Measurements from ENCODE around the gene PHC2.

The PHC2 gene

GRCh38 chr1:33380811-33381210 lies 50.1 kb downstream of the PHC2 start:
- no peaks in the 10 kb centered on the region for H3K9me3 ChIP-seq (ENCODE audit: control insufficient read depth, low read length)
- no peaks in the 10 kb centered on the region for H3K36me3 ChIP-seq (ENCODE audit: control insufficient read depth, insufficient read depth, low read length)
- no peak for DNase-seq
- no peak overlapping the region for H3K27ac ChIP-seq (ENCODE audit: insufficient read depth, low read length, poor library complexity, severe bottlenecking)
- no peak overlapping the region for H3K4me3 ChIP-seq (ENCODE audit: insufficient read depth, low read depth, low read length, poor library complexity, severe bottlenecking)
- H3K27me3 ChIP-seq (replicated peaks; ENCODE audit: control insufficient read depth, insufficient read depth, low read length, poor library complexity, severe bottlenecking) = no peaks in the 10 kb centered on the region
- peaks cover 5% of the 10 kb centered on the region for H3K4me1 ChIP-seq (ENCODE audit: control insufficient read depth, insufficient read depth, low read length, poor library complexity, severe bottlenecking)

GRCh38 chr1:33379631-33380354 lies 51.1 kb downstream of the PHC2 start:
- Histone ChIP-seq H3K27me3 (replicated peaks; ENCODE audit: control insufficient read depth, insufficient read depth, low read length, poor library complexity, severe bottlenecking) (no peaks in the 10 kb centered on the region), H3K36me3 (ENCODE audit: control insufficient read depth, insufficient read depth, low read length) (no peaks in the 10 kb centered on the region), H3K9me3 (ENCODE audit: control insufficient read depth, low read length) (no peaks in the 10 kb centered on the region), H3K4me1 (ENCODE audit: control insufficient read depth, insufficient read depth, low read length, poor library complexity, severe bottlenecking) (peaks cover 5% of the 10 kb centered on the region), H3K27ac (ENCODE audit: insufficient read depth, low read length, poor library complexity, severe bottlenecking) (no peak overlapping the region), H3K4me3 (ENCODE audit: insufficient read depth, low read depth, low read length, poor library complexity, severe bottlenecking) (no peak overlapping the region)
- no peak for DNase-seq

GRCh38 chr1:33378976-33379375 lies 51.9 kb downstream of the PHC2 start:
- H3K4me1 ChIP-seq (ENCODE audit: control insufficient read depth, insufficient read depth, low read length, poor library complexity, severe bottlenecking) = peaks cover 5% of the 10 kb centered on the region
- no peak overlapping the region for H3K27ac ChIP-seq (ENCODE audit: insufficient read depth, low read length, poor library complexity, severe bottlenecking)
- H3K36me3 ChIP-seq (ENCODE audit: control insufficient read depth, insufficient read depth, low read length) = no peaks in the 10 kb centered on the region
- H3K9me3 ChIP-seq (ENCODE audit: control insufficient read depth, low read length) = no peaks in the 10 kb centered on the region
- no peak overlapping the region for H3K4me3 ChIP-seq (ENCODE audit: insufficient read depth, low read depth, low read length, poor library complexity, severe bottlenecking)
- no peak for DNase-seq
- no peaks in the 10 kb centered on the region for H3K27me3 ChIP-seq (replicated peaks; ENCODE audit: control insufficient read depth, insufficient read depth, low read length, poor library complexity, severe bottlenecking)

GRCh38 chr1:33378524-33378923 lies 52.4 kb downstream of the PHC2 start:
- Histone ChIP-seq H3K4me3 (ENCODE audit: insufficient read depth, low read depth, low read length, poor library complexity, severe bottlenecking) (no peak overlapping the region), H3K27ac (ENCODE audit: insufficient read depth, low read length, poor library complexity, severe bottlenecking) (no peak overlapping the region), H3K9me3 (ENCODE audit: control insufficient read depth, low read length) (no peaks in the 10 kb centered on the region), H3K36me3 (ENCODE audit: control insufficient read depth, insufficient read depth, low read length) (no peaks in the 10 kb centered on the region), H3K27me3 (replicated peaks; ENCODE audit: control insufficient read depth, insufficient read depth, low read length, poor library complexity, severe bottlenecking) (no peaks in the 10 kb centered on the region), H3K4me1 (ENCODE audit: control insufficient read depth, insufficient read depth, low read length, poor library complexity, severe bottlenecking) (peaks cover 5% of the 10 kb centered on the region)
- no peak for DNase-seq

- no peak for DNase-seq
- Histone ChIP-seq H3K27me3 (replicated peaks; ENCODE audit: control insufficient read depth, insufficient read depth, low read length, poor library complexity, severe bottlenecking) (no peaks in the 10 kb centered on the region), H3K4me3 (ENCODE audit: insufficient read depth, low read depth, low read length, poor library complexity, severe bottlenecking) (no peak overlapping the region), H3K4me1 (ENCODE audit: control insufficient read depth, insufficient read depth, low read length, poor library complexity, severe bottlenecking) (peaks cover 5% of the 10 kb centered on the region), H3K36me3 (ENCODE audit: control insufficient read depth, insufficient read depth, low read length) (no peaks in the 10 kb centered on the region), H3K27ac (ENCODE audit: insufficient read depth, low read length, poor library complexity, severe bottlenecking) (no peak overlapping the region), H3K9me3 (ENCODE audit: control insufficient read depth, low read length) (no peaks in the 10 kb centered on the region)
Observed at GRCh38 chr1:33377756-33378155, 53.1 kb downstream of the PHC2 start.

GRCh38 chr1:33377013-33377412 lies 53.9 kb downstream of the PHC2 start:
- no peak for DNase-seq
- Histone ChIP-seq H3K27me3 (replicated peaks; ENCODE audit: control insufficient read depth, insufficient read depth, low read length, poor library complexity, severe bottlenecking) (no peaks in the 10 kb centered on the region), H3K27ac (ENCODE audit: insufficient read depth, low read length, poor library complexity, severe bottlenecking) (no peak overlapping the region), H3K4me1 (ENCODE audit: control insufficient read depth, insufficient read depth, low read length, poor library complexity, severe bottlenecking) (peaks cover 5% of the 10 kb centered on the region), H3K4me3 (ENCODE audit: insufficient read depth, low read depth, low read length, poor library complexity, severe bottlenecking) (no peak overlapping the region), H3K36me3 (ENCODE audit: control insufficient read depth, insufficient read depth, low read length) (no peaks in the 10 kb centered on the region), H3K9me3 (ENCODE audit: control insufficient read depth, low read length) (no peaks in the 10 kb centered on the region)

- no peak overlapping the region for H3K27ac ChIP-seq (ENCODE audit: insufficient read depth, low read length, poor library complexity, severe bottlenecking)
Observed at GRCh38 chr1:33375316-33375715, 55.6 kb downstream of the PHC2 start.

GRCh38 chr1:33374336-33375105 lies 56.4 kb downstream of the PHC2 start:
- Histone ChIP-seq H3K27ac (ENCODE audit: insufficient read depth, low read length, poor library complexity, severe bottlenecking) (no peak overlapping the region), H3K27me3 (replicated peaks; ENCODE audit: control insufficient read depth, insufficient read depth, low read length, poor library complexity, severe bottlenecking) (no peaks in the 10 kb centered on the region), H3K36me3 (ENCODE audit: control insufficient read depth, insufficient read depth, low read length) (no peaks in the 10 kb centered on the region), H3K9me3 (ENCODE audit: control insufficient read depth, low read length) (no peaks in the 10 kb centered on the region), H3K4me1 (ENCODE audit: control insufficient read depth, insufficient read depth, low read length, poor library complexity, severe bottlenecking) (peaks cover 5% of the 10 kb centered on the region), H3K4me3 (ENCODE audit: insufficient read depth, low read depth, low read length, poor library complexity, severe bottlenecking) (no peak overlapping the region)
- DNase-seq = no peak

More at GRCh38 chr1:33375316-33375715, 55.6 kb downstream of the PHC2 start:
- Histone ChIP-seq H3K9me3 (ENCODE audit: control insufficient read depth, low read length) (no peaks in the 10 kb centered on the region), H3K27me3 (replicated peaks; ENCODE audit: control insufficient read depth, insufficient read depth, low read length, poor library complexity, severe bottlenecking) (no peaks in the 10 kb centered on the region), H3K4me3 (ENCODE audit: insufficient read depth, low read depth, low read length, poor library complexity, severe bottlenecking) (no peak overlapping the region), H3K4me1 (ENCODE audit: control insufficient read depth, insufficient read depth, low read length, poor library complexity, severe bottlenecking) (peaks cover 5% of the 10 kb centered on the region), H3K36me3 (ENCODE audit: control insufficient read depth, insufficient read depth, low read length) (no peaks in the 10 kb centered on the region)
- DNase-seq = no peak

GRCh38 chr1:33373606-33374005 lies 57.3 kb downstream of the PHC2 start:
- Histone ChIP-seq H3K4me1 (ENCODE audit: control insufficient read depth, insufficient read depth, low read length, poor library complexity, severe bottlenecking) (peaks cover 5% of the 10 kb centered on the region), H3K27me3 (replicated peaks; ENCODE audit: control insufficient read depth, insufficient read depth, low read length, poor library complexity, severe bottlenecking) (no peaks in the 10 kb centered on the region), H3K36me3 (ENCODE audit: control insufficient read depth, insufficient read depth, low read length) (no peaks in the 10 kb centered on the region), H3K27ac (ENCODE audit: insufficient read depth, low read length, poor library complexity, severe bottlenecking) (no peak overlapping the region), H3K9me3 (ENCODE audit: control insufficient read depth, low read length) (no peaks in the 10 kb centered on the region), H3K4me3 (ENCODE audit: insufficient read depth, low read depth, low read length, poor library complexity, severe bottlenecking) (no peak overlapping the region)
- DNase-seq = no peak

- no peaks in the 10 kb centered on the region for H3K27me3 ChIP-seq (replicated peaks; ENCODE audit: control insufficient read depth, insufficient read depth, low read length, poor library complexity, severe bottlenecking)
- no peak for DNase-seq
- no peaks in the 10 kb centered on the region for H3K9me3 ChIP-seq (ENCODE audit: control insufficient read depth, low read length)
- no peak overlapping the region for H3K4me3 ChIP-seq (ENCODE audit: insufficient read depth, low read depth, low read length, poor library complexity, severe bottlenecking)
- H3K4me1 ChIP-seq (ENCODE audit: control insufficient read depth, insufficient read depth, low read length, poor library complexity, severe bottlenecking) = peaks cover 7% of the 10 kb centered on the region
- H3K27ac ChIP-seq (ENCODE audit: insufficient read depth, low read length, poor library complexity, severe bottlenecking) = no peak overlapping the region
- H3K36me3 ChIP-seq (ENCODE audit: control insufficient read depth, insufficient read depth, low read length) = no peaks in the 10 kb centered on the region
Observed at GRCh38 chr1:33372677-33373076, 58.2 kb downstream of the PHC2 start.

All from effector memory CD4-positive, alpha-beta T cell (primary cell).